Measurements from ENCODE around the gene C1orf198. TPM values are rescaled to one million over a fixed set of nuclear protein-coding genes. Genes with fewer than 3 reads are reported as not detected.
A peak's percentile ranks its signal among the peaks of the same experiment; 100 is the strongest.

Gene C1orf198, protein sequence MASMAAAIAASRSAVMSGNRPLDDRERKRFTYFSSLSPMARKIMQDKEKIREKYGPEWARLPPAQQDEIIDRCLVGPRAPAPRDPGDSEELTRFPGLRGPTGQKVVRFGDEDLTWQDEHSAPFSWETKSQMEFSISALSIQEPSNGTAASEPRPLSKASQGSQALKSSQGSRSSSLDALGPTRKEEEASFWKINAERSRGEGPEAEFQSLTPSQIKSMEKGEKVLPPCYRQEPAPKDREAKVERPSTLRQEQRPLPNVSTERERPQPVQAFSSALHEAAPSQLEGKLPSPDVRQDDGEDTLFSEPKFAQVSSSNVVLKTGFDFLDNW
- 1 to 10 TPM; 4.7 to 5.2 (median 4.9) TPM for total RNA-seq

DNA sequence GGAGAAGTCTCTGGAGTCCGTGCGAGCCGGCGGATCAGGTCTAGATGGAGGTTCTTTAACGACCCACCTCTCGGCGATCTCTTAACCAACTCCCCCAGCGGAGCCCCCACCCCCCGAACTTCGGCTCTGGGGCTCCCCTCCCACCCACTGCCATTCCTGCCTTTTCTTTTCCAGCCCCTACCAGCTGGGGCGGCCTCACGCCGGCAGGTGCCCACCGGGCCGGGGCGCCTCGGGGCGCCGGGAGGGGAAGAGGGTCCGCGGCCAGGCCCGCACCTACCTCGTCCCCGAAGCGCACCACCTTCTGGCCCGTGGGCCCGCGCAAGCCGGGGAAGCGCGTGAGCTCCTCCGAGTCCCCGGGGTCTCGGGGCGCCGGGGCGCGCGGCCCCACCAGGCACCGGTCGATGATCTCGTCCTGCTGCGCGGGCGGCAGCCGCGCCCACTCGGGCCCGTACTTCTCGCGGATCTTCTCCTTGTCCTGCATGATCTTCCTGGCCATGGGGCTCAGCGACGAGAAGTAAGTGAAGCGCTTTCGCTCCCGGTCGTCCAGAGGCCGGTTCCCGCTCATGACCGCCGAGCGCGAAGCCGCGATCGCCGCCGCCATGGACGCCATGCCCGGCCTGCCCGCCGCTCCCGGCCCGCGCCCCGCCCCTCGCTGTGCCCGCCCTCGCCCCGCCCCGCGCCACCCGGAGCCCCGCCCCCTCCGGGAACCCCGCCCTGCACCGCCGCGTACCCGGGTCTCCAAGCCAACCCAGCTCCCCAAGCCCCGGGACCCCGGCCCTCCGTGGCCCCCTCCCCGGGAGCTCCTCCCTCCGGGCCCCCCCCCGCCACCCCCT lies at the start of gene C1orf198:
TSS of gene C1orf198 (minus strand) at position 619 of the 833 bp plus-strand sequence. CDS start at position 610, 9 bp downstream.
- ATAC-seq (peak; percentile 94 to 96), DNase-seq (peak; percentile 73)
- Mint-ChIP-seq H3K9me3 (no peaks in the 10 kb centered on the region), H3K36me3 (ENCODE audit: insufficient read depth) (no peaks in the 10 kb centered on the region), H3K27me3 (ENCODE audit: low read depth) (peaks cover 24% of the 10 kb centered on the region), H3K4me1 (ENCODE audit: low read depth) (peaks cover 14% of the 10 kb centered on the region), H3K4me3 (peak within 1 kb of the TSS; percentile 87)

GRCh38 chr1:230917284-230918135 lies 49.2 kb upstream of the C1orf198 start:
- DNase-seq (peak; percentile 71), ATAC-seq (peak; percentile 59 to 67)
- H3K9me3 Mint-ChIP-seq: no peaks in the 10 kb centered on the region
- no peaks in the 10 kb centered on the region for H3K27me3 Mint-ChIP-seq (ENCODE audit: low read depth)
- H3K36me3 Mint-ChIP-seq (ENCODE audit: insufficient read depth): peaks cover 36% of the 10 kb centered on the region
- H3K4me1 Mint-ChIP-seq (ENCODE audit: low read depth): no peaks in the 10 kb centered on the region
- no peak overlapping the region for H3K4me3 Mint-ChIP-seq

GRCh38 chr1:230916587-230917283 lies 48.4 kb upstream of the C1orf198 start:
- DNase-seq (no peak), ATAC-seq (no peak)
- Mint-ChIP-seq H3K36me3 (ENCODE audit: insufficient read depth) (peaks cover 36% of the 10 kb centered on the region), H3K4me1 (ENCODE audit: low read depth) (no peaks in the 10 kb centered on the region), H3K9me3 (no peaks in the 10 kb centered on the region), H3K4me3 (no peak overlapping the region), H3K27me3 (ENCODE audit: low read depth) (no peaks in the 10 kb centered on the region)

DNA sequence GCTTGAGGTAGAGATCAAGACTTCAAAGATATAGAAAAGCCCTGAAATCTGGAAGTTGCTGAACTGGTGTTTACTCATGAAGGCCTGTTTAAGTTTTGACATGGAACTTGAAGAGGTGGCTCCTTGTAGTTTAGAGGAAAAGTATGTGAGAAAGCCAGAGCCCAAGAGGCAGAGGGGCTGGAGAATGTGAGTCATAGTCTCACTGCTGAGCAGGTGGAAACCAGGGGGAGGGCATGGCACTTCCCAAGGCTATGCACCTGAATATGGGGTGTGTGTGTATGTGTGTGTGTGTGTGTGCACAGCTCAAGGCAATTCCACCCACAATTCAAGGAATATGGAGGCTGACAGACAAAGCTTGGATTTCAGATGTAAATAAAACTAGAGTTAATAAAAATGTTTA lies 46.8 kb upstream of the C1orf198 start:
- no peak for ATAC-seq
- H3K4me3 Mint-ChIP-seq: no peak overlapping the region
- DNase-seq: no peak
- H3K9me3 Mint-ChIP-seq: no peaks in the 10 kb centered on the region
- H3K36me3 Mint-ChIP-seq (ENCODE audit: insufficient read depth): peaks cover 36% of the 10 kb centered on the region
- H3K4me1 Mint-ChIP-seq (ENCODE audit: low read depth): no peaks in the 10 kb centered on the region
- no peaks in the 10 kb centered on the region for H3K27me3 Mint-ChIP-seq (ENCODE audit: low read depth)

DNA sequence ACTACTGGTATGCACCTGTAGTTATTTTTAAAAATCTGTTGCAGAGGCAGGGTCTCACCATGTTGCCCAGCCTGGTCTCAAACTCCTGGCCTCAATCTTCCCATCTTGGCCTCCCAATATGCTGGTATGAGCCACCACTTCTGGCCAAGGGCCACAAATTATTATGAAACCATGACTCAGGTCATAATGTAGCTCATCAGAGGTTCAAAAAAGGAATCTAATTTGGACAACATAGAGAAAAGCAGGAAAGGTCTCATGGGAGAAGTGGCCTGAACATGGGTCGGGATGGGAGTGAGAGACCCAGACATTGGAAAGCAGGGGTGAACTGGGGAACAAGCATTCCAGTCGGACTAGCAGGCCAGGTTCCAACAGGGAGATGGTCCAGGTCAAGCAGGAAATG lies 45.2 kb upstream of the C1orf198 start:
- H3K4me1 Mint-ChIP-seq (ENCODE audit: low read depth): no peaks in the 10 kb centered on the region
- H3K4me3 Mint-ChIP-seq: no peak overlapping the region
- DNase-seq (no peak), ATAC-seq (no peak)
- H3K9me3 Mint-ChIP-seq: no peaks in the 10 kb centered on the region
- peaks cover 35% of the 10 kb centered on the region for H3K36me3 Mint-ChIP-seq (ENCODE audit: insufficient read depth)
- H3K27me3 Mint-ChIP-seq (ENCODE audit: low read depth): no peaks in the 10 kb centered on the region

GRCh38 chr1:230910755-230911117 lies 42.4 kb upstream of the C1orf198 start:
- Mint-ChIP-seq H3K9me3 (no peaks in the 10 kb centered on the region), H3K4me3 (no peak overlapping the region), H3K27me3 (ENCODE audit: low read depth) (no peaks in the 10 kb centered on the region), H3K4me1 (ENCODE audit: low read depth) (no peaks in the 10 kb centered on the region), H3K36me3 (ENCODE audit: insufficient read depth) (peaks cover 48% of the 10 kb centered on the region)
- no peak for DNase-seq
- ATAC-seq: no peak

- Mint-ChIP-seq H3K27me3 (ENCODE audit: low read depth) (no peaks in the 10 kb centered on the region), H3K9me3 (no peaks in the 10 kb centered on the region), H3K4me3 (no peak overlapping the region), H3K36me3 (ENCODE audit: insufficient read depth) (peaks cover 50% of the 10 kb centered on the region), H3K4me1 (ENCODE audit: low read depth) (no peaks in the 10 kb centered on the region)
- no peak for DNase-seq
- ATAC-seq: no peak
Observed at GRCh38 chr1:230909974-230910754, 41.8 kb upstream of the C1orf198 start.

- Mint-ChIP-seq H3K27me3 (ENCODE audit: low read depth) (no peaks in the 10 kb centered on the region), H3K4me1 (ENCODE audit: low read depth) (no peaks in the 10 kb centered on the region), H3K36me3 (ENCODE audit: insufficient read depth) (peaks cover 52% of the 10 kb centered on the region), H3K9me3 (no peaks in the 10 kb centered on the region), H3K4me3 (no peak overlapping the region)
- DNase-seq: no peak
- no peak for ATAC-seq
Observed at GRCh38 chr1:230907472-230908205, 39.3 kb upstream of the C1orf198 start.

GRCh38 chr1:230906226-230906625 lies 37.9 kb upstream of the C1orf198 start:
- Mint-ChIP-seq H3K4me3 (no peak overlapping the region), H3K27me3 (ENCODE audit: low read depth) (no peaks in the 10 kb centered on the region), H3K4me1 (ENCODE audit: low read depth) (no peaks in the 10 kb centered on the region), H3K36me3 (ENCODE audit: insufficient read depth) (peaks cover 43% of the 10 kb centered on the region), H3K9me3 (no peaks in the 10 kb centered on the region)
- no peak for ATAC-seq
- no peak for DNase-seq

DNA sequence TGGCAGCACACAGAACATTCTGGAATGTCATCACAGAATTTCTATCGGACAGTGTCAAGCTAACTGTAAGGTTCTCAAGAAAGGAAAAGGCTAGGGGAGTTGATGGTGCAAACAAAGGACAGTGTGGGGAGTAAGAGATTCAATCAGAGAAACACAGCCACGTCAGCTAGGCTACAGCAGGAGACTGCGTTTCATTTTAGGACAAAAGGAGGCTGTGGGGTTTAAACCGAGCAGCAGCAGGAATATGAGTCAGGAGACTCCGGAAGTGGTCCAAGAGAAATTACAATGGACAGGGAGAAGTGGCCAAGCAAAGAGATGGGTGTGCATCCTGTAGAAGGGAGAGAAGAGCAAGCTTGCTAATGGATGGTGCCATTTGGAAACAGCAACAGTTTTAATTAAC lies 37.4 kb upstream of the C1orf198 start:
- H3K36me3 Mint-ChIP-seq (ENCODE audit: insufficient read depth): peaks cover 44% of the 10 kb centered on the region
- no peak overlapping the region for H3K4me3 Mint-ChIP-seq

GRCh38 chr1:230902349-230902923 lies 34.1 kb upstream of the C1orf198 start:
- Mint-ChIP-seq H3K4me1 (ENCODE audit: low read depth) (no peaks in the 10 kb centered on the region), H3K36me3 (ENCODE audit: insufficient read depth) (peaks cover 29% of the 10 kb centered on the region), H3K4me3 (no peak overlapping the region), H3K9me3 (no peaks in the 10 kb centered on the region), H3K27me3 (ENCODE audit: low read depth) (no peaks in the 10 kb centered on the region)
- no peak for ATAC-seq
- DNase-seq: no peak

More for the DNA sequence above, 37.4 kb upstream of the C1orf198 start:
- H3K4me1 Mint-ChIP-seq (ENCODE audit: low read depth): no peaks in the 10 kb centered on the region
- H3K27me3 Mint-ChIP-seq (ENCODE audit: low read depth): no peaks in the 10 kb centered on the region
- no peak for DNase-seq
- ATAC-seq: no peak
- H3K9me3 Mint-ChIP-seq: no peaks in the 10 kb centered on the region

DNA sequence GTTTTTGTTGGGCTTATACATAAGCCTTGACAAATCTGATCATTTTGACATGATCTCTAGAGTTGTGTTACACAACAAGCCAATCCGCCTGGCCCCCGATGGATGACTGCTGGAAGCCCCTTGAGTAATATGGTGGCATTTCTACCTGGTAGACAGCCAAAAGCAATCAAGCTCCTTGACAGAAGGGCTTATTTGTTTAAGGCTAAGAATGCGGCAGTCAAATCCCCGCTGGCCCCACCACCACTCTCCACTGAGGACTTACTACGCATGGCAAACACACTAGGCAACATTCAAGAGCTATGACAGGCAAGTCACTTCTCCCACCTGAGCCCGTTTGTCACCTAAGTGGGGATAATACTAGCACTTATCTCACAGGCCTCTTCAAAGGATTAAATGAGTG lies 33.4 kb upstream of the C1orf198 start:
- ATAC-seq (no peak), DNase-seq (no peak)
- Mint-ChIP-seq H3K36me3 (ENCODE audit: insufficient read depth) (peaks cover 27% of the 10 kb centered on the region), H3K4me3 (no peak overlapping the region), H3K27me3 (ENCODE audit: low read depth) (no peaks in the 10 kb centered on the region), H3K9me3 (no peaks in the 10 kb centered on the region), H3K4me1 (ENCODE audit: low read depth) (no peaks in the 10 kb centered on the region)
